Gastrocnemius medialis (tissue), 4 donors: Measurements from ENCODE around the gene PHKG2.

Experiments used
- POLR2A ChIP-seq, 2 donors: fragments of 450-650 bp; IDR thresholded peaks; one replicate each; pipeline ENCODE4 v1.6.1; 2017; ENCODE audit warnings: antibody characterized with exemption in 2 of 2, mild to moderate bottlenecking in 2 of 2, moderate library complexity in 2 of 2
- TF ChIP-seq, protein P1 (sequence below), 5 experiments: fragments of 450-650 bp in 3 of 5; fragments of 200-600 bp in 2 of 5; sonication (generic) in 2 of 5; IDR thresholded peaks in 4 of 5; conservative IDR thresholded peaks in 1 of 5; 1 replicate in 4 of 5; 2 replicates in 1 of 5; pipeline ENCODE4 v1.5.1; 2016 to 2019; ENCODE audit warnings: antibody characterized with exemption in 5 of 5, mild to moderate bottlenecking in 3 of 5, moderate library complexity in 3 of 5

DNA sequence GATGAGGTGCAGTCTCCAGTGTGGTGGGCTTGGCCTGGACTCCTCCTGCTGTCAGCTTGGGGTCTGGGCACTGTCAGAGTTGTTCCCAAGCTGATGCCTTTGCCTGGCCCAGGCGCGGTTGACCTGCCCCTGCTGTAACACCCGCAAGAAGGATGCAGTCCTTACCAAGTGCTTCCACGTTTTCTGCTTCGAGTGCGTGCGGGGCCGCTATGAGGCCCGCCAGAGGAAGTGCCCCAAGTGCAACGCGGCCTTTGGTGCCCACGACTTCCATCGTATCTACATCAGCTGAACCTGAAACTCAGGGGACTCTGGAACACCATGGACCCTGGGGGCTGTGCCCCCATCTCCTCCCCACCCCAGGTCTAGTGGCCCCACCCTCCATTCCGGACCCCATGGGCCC is 25.6 kb downstream of the PHKG2 start:
- TF ChIP-seq, protein P1, sequence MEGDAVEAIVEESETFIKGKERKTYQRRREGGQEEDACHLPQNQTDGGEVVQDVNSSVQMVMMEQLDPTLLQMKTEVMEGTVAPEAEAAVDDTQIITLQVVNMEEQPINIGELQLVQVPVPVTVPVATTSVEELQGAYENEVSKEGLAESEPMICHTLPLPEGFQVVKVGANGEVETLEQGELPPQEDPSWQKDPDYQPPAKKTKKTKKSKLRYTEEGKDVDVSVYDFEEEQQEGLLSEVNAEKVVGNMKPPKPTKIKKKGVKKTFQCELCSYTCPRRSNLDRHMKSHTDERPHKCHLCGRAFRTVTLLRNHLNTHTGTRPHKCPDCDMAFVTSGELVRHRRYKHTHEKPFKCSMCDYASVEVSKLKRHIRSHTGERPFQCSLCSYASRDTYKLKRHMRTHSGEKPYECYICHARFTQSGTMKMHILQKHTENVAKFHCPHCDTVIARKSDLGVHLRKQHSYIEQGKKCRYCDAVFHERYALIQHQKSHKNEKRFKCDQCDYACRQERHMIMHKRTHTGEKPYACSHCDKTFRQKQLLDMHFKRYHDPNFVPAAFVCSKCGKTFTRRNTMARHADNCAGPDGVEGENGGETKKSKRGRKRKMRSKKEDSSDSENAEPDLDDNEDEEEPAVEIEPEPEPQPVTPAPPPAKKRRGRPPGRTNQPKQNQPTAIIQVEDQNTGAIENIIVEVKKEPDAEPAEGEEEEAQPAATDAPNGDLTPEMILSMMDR (IDR thresholded peaks at IDR 0.05 in 4 of 5, conservative IDR thresholded peaks at IDR 0.05 in 1 of 5), result no peak
- TF ChIP-seq POLR2A (IDR thresholded peaks at IDR 0.05), result no peak
